DMS53 treated with DMSO at 0.1 percent for 48 hours (cell line): ENCODE data around the gene CEP128.

ENCODE experiments used
- DNase-seq: peaks from one replicate; lab custom pipeline; 2025; ENCODE audit not compliant: unreplicated experiment; lab: John Stamatoyannopoulos, UW

CEP128 gene

GRCh38 chr14:80941241-80942185 is at the start of gene CEP128:
Gene CEP128, minus strand, starts transcription at chr14:80941738.
- DNase-seq = peak; percentile 91

- no peak for DNase-seq
Measured at GRCh38 chr14:80988735-80989429, 47.3 kb upstream of the CEP128 start.

- no peak for DNase-seq
Measured at GRCh38 chr14:80988192-80988591, 46.7 kb upstream of the CEP128 start.

- peak; percentile 69 for DNase-seq
Measured at GRCh38 chr14:80987235-80988032, 45.9 kb upstream of the CEP128 start.

GRCh38 chr14:80982711-80983110 is 41.2 kb upstream of the CEP128 start:
- no peak for DNase-seq

GRCh38 chr14:80981673-80982072 is 40.1 kb upstream of the CEP128 start:
- DNase-seq = no peak

- DNase-seq = no peak
Measured at GRCh38 chr14:80981156-80981555, 39.6 kb upstream of the CEP128 start.

- no peak for DNase-seq
Measured at GRCh38 chr14:80979951-80980350, 38.4 kb upstream of the CEP128 start.

- no peak for DNase-seq
Measured at GRCh38 chr14:80978403-80978802, 36.9 kb upstream of the CEP128 start.

GRCh38 chr14:80977221-80977620 is 35.7 kb upstream of the CEP128 start:
- no peak for DNase-seq

- no peak for DNase-seq
Measured at GRCh38 chr14:80974679-80975078, 33.1 kb upstream of the CEP128 start.

GRCh38 chr14:80973931-80974641 is 32.5 kb upstream of the CEP128 start:
- no peak for DNase-seq

- no peak for DNase-seq
Measured at GRCh38 chr14:80965037-80965436, 23.5 kb upstream of the CEP128 start.

- no peak for DNase-seq
Measured at GRCh38 chr14:80959496-80959895, 18.0 kb upstream of the CEP128 start.

GRCh38 chr14:80958939-80959338 is 17.4 kb upstream of the CEP128 start:
- DNase-seq = no peak

- DNase-seq = no peak
Measured at GRCh38 chr14:80958226-80958625, 16.7 kb upstream of the CEP128 start.

- no peak for DNase-seq
Measured at GRCh38 chr14:80957613-80958012, 16.1 kb upstream of the CEP128 start.

- DNase-seq = no peak
Measured at GRCh38 chr14:80956922-80957321, 15.4 kb upstream of the CEP128 start.

- no peak for DNase-seq
Measured at GRCh38 chr14:80956102-80956501, 14.6 kb upstream of the CEP128 start.

- DNase-seq = no peak
Measured at GRCh38 chr14:80955416-80955941, 13.9 kb upstream of the CEP128 start, which contains the start of gene TSHR. Gene TSHR, plus strand, starts transcription at chr14:80955621. Its CDS starts 60 bp downstream, at chr14:80955681.
